SU-DHL-6 (cell line): ENCODE data around the gene RADIL.

Experiments
- EZH2phosphoT487 ChIP-seq: fragments of 200-600 bp; sonication (generic), shearing (Covaris generic); conservative IDR thresholded peaks from 2 replicates; pipeline ENCODE4 v1.6.1; 2018; ENCODE audit warnings: mild to moderate bottlenecking, antibody characterized with exemption, low read length, moderate library complexity, mixed read lengths
- TF ChIP-seq, protein P1 (sequence below): fragments of 200-600 bp; sonication (generic); IDR thresholded peaks from one replicate; pipeline ENCODE4 v1.5.1; 2017; ENCODE audit warnings: antibody characterized with exemption, mild to moderate bottlenecking, low read length, moderate library complexity; ENCODE audit not compliant: insufficient read depth, poor library complexity, severe bottlenecking

DNA sequence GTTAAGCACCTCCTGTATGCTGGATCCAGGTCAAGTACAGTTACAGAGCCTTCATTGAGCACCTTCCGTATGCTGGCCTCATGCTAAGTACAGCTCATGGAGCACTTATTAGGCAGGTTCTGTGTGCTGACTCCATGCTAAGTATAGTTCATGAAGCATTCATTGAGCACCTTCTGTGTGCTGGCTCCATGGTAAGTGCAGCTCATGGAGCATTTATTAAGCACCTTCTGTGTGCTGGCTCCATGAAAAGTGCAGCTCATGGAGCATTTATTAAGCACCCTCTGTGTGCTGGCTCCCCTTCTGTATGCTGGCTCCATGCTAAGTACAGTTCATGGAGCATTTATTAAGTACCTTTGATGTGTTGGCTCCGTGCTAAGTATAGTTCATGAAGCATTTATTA lies 44.9 kb upstream of the RADIL start:
- TF ChIP-seq, protein P1, sequence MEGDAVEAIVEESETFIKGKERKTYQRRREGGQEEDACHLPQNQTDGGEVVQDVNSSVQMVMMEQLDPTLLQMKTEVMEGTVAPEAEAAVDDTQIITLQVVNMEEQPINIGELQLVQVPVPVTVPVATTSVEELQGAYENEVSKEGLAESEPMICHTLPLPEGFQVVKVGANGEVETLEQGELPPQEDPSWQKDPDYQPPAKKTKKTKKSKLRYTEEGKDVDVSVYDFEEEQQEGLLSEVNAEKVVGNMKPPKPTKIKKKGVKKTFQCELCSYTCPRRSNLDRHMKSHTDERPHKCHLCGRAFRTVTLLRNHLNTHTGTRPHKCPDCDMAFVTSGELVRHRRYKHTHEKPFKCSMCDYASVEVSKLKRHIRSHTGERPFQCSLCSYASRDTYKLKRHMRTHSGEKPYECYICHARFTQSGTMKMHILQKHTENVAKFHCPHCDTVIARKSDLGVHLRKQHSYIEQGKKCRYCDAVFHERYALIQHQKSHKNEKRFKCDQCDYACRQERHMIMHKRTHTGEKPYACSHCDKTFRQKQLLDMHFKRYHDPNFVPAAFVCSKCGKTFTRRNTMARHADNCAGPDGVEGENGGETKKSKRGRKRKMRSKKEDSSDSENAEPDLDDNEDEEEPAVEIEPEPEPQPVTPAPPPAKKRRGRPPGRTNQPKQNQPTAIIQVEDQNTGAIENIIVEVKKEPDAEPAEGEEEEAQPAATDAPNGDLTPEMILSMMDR: no peak
- no peak for TF ChIP-seq EZH2phosphoT487
